GM08714 (cell line): ENCODE data around the gene MTERF4.
A peak's percentile ranks its signal among the peaks of the same experiment; 100 is the strongest.

ENCODE experiments used
- H3K4me3 ChIP-seq: fragments of 200-500 bp; sonication (Bioruptor generic); 2 replicates; pipeline ENCODE4 v1.5.1; 2014; ENCODE audit warnings: mild to moderate bottlenecking, low read length, inconsistent platforms
- ZNF274 ChIP-seq: IDR thresholded peaks from 2 replicates; pipeline ENCODE4 v1.6.1; 2012; ENCODE audit warnings: mild to moderate bottlenecking, low read depth, low read length

Gene MTERF4

DNA sequence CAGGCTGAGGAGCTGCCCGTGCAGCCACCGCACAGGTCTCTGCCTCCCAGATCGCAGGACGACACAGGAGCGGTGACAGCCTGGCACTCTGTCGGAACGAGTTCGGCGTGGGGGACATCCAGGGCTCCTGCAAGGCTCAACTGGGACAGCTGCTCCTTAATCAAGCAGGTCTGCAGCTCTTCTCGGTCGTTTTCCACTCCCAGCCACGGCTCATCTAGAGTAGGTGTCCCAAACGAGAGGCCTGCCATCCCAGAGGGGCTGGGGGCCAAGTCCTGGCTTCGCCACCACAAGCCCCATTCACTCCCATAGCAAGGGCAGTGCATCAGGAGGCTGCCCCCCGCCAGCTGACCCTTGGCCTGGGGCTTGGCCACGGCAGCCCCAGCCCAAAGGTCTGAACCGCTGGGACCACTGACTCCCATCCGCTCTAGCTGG is 24.7 kb upstream of the MTERF4 start:
- H3K4me3 ChIP-seq = no peak overlapping the region
- TF ChIP-seq ZNF274 = no peak

DNA sequence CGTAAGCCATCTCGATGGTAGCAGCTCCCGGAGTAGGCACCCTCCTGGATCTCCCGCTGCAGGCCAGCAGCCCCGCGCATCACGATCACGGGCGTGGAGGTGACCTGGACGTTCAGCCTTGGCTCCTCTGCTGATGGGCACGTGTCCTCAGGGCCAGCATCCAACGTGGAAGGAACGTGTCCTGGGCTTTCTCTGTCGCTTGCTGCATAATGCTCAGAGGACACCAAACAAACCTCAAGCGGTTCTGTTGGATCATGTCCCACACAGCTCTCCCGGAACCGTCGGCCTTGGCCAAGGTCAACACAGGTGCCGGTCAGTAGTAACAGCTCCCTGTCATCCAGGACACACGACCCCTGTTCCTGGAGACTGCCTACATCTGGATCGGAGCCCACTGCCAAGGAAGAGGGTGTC is 24.1 kb upstream of the MTERF4 start:
- H3K4me3 ChIP-seq = no peak overlapping the region
- no peak for TF ChIP-seq ZNF274

DNA sequence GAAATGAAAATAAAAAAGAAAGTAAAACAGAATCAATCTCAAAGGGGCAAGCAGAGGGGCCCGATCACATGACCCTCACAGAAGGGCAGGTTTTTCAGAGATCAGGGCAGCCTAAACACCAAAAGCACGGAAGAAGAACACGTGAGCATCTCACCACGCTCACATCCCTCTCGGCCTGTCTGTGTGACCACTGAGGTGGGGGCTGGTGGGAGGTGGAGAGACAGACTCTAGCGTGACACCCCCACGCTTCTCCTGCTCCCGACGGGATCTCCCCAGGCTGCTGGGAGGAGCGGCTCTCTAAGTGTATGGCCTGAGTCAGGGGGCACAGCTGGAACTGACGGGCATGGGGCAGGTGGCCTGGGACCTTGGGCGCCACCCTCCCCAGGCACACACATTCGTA is 23.5 kb upstream of the MTERF4 start:
- TF ChIP-seq ZNF274 = no peak
- no peak overlapping the region for H3K4me3 ChIP-seq

DNA sequence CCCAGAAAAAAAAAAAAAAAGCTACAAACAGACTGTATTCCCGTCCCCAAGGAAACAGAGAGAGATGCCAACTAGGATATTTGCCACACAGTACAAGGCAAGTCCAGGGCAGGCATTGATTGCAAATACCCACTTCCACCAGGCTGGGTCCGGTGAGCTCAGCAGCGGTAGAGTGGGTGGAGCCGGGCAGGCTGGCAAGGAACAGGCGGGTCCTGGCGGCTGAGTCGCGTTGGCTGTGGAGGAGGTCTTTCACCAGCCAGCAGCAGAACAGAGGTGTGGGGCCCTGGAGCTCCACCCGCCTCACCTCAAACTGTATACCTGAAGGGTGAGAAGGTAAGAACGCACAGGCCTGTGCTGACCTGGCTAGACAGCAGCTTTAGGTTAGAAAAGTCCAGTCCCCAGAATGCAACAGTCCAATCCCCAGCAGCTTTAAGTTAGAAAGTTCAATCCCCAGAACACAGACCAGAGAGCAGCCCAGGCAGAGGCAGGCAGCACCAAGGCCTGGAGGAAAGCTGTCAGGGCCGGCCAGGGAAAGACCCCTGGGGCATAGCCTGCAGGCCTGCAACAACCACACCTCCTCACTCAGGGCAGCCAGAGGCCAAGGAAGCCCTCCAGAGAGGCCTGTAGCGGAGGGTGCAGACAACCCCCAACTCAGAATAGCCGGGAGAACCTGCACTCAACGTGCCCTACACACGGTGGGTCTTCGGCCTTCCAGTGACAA is 21.9 kb upstream of the MTERF4 start:
- H3K4me3 ChIP-seq = no peak overlapping the region
- TF ChIP-seq ZNF274 = no peak

DNA sequence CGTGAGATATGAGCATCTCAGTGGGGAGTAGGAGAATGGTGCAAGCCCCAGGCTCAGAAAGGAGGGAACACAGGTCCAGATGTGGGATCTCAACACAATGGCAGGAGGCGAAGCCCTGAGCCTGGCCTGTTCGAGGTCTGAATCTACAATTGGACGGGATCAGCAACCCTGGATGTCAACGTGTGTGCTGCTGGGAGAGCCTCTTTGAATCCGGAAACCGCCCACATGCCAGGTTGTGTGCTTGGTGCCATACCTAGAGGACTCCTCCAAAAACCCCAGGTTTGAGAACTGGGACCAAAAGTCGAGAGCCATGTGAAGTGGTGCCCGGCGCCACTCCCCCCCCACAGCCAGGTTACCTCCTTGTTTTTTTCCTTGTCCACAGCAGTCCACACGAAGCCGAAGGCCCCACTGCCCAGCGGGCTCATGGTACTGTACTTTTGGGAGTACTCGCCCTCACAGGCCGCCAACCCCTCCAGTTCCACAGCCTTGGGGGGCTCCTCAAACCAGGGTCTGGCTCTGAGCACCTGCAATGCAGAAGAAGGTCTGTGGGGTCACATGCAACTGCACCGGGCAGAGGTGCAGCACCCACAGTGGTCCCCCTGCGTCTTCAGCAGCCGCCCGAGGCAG is 20.4 kb upstream of the MTERF4 start:
- H3K4me3 ChIP-seq = no peak overlapping the region
- no peak for TF ChIP-seq ZNF274

DNA sequence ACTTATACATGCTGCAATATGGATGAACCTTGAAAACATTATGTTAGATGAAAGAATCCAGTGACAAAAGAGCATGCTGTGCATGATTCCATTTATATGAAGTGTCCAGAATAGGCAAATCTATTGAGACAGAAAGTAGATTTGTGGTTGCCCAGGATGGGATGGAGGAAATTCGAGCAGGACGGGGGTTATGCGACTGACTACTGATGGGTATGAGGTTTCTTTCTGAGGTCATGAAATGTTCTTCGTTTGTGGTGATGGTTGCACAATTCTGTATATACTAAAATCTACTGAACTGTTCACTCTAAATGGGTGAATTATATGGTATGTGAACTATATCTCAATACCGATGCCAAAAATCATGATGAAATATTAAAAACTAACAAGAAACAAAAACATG is 18.9 kb upstream of the MTERF4 start:
- no peak overlapping the region for H3K4me3 ChIP-seq
- no peak for TF ChIP-seq ZNF274

DNA sequence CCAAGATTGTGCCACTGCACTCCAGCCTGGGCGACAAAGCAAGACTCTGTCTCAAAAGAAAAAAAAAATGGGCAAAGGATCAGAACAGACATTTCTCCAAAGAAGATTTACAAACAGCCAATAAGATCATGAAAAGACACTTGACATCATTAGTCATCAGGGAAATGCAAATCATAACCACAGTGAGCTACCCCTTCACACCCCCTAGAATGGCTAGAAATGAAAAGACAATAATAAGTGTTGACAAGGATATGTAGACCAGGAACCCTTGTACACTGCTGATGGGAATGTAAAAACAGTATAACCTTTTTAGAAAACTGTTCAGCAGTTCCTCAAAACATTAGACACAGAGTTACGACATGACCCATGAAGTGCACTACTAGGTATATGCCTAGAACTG is 18.4 kb upstream of the MTERF4 start:
- TF ChIP-seq ZNF274 = no peak
- no peak overlapping the region for H3K4me3 ChIP-seq

DNA sequence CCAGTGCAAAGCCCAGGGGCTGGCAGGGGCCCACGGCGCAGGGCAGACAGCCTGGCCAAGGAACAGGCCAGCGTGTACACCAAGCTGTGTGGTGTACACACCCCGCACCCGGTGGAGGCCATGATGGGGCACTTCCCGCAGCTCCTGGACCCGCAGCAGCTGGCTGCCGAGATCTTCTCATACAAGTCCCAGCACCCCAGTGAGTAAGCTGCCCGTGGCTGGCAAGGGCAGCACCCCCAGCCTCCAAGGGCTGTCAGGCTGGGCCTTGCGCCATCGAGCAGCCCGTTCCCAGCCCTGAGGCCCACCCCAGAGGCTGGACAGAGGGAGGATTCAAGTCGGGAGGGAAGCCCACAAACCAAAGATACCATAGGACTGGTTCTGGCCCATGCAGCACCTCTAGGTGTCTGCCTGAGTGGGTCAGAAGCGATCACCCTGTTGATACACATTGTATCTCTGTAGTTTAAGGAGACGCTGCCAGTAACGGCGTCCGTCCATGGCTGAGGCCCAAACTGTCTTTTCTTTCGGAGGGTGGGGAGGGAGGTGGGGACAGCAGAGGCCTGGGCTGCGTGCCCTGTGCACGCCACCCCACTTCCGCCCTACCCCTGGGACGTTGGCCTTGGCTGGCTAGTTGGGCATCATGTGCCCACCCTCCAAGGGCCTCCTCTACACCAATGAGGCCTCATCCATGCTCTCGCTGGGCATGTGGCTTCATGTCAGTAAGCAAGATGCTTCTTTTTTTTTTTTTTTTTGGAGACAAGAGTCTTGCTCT is 16.8 kb upstream of the MTERF4 start:
- no peak overlapping the region for H3K4me3 ChIP-seq
- TF ChIP-seq ZNF274 = no peak

DNA sequence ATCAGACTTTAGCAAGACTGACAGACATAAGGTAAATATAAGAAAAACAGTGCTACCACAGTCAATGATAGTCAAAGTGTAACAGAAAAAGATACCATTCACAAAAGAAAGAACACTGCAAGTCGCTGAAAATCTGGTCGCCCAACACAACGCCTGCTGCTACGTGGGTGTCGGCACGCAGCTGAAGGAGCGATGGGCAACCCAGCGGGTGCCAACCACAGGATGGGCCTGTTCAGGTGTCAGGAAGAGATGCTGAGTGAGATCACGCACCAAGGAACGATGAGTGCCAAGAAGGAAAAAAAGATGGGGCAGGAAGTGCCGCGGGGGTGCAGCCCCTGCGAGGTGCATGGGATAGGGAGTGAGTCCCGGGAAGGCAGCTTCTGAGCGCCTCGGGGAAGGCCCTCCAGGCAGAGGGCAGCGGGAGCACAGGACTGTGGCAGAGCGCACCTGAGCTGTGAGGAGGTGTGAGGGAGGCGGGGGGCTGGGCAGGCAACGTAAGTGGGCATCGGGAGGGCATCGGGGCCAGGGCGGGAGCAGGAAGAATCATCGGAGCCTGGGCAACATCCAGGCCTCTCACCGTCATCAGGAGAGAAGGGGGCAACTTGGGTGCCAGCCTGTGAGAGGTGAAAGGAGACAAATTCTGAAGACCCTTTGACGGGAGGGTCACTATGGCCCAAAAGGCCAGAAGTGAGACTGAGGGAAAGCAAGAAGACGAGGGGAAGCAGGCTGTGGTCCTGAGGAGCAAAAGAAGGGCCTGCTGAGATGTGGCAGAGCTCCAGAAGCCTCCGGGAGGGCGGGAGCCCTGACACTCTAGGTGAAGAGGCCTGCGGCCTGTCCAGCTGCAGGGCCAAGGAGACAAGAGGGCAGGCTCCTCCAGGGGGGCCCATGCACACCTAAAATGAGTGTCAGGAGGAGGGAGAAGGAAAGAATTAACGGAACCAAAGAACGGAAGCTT is 14.8 kb upstream of the MTERF4 start:
- no peak for TF ChIP-seq ZNF274
- H3K4me3 ChIP-seq = no peak overlapping the region

DNA sequence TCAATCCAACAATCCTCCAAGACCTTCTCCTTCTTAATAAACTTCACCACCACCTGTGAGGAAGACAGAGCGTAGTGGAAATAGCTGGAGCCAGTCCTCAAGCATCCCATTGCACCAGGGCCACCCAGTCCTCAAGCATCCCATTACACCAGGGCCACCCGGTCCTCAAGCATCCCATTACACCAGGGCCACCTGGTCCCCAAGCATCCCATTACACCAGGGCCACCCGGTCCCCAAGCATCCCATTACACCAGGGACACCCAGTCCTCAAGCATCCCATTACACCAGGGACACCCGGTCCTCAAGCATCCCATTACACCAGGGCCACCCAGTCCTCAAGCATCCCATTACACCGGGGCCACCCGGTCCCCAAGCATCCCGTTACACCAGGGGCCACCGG is 13.3 kb upstream of the MTERF4 start:
- no peak for TF ChIP-seq ZNF274
- no peak overlapping the region for H3K4me3 ChIP-seq

DNA sequence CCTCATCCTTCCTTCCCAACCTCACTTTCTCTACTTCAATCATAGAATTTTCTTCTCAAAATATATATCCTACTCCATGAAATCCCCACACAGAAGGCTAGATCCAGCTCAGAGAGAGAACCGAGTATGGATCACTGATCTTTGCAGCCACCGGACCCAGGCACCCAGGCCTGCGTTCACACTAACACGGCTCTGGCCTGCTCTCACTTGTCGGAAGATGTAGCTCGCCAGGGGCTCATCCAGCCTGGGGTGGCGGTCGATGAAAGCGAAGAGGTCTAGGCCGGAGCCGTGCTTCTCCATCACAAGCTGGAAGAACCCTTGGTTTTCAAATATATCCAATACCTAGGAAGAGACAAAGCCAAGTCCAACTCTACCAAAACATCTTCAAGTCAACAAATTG is 12.7 kb upstream of the MTERF4 start:
- no peak for TF ChIP-seq ZNF274
- no peak overlapping the region for H3K4me3 ChIP-seq

DNA sequence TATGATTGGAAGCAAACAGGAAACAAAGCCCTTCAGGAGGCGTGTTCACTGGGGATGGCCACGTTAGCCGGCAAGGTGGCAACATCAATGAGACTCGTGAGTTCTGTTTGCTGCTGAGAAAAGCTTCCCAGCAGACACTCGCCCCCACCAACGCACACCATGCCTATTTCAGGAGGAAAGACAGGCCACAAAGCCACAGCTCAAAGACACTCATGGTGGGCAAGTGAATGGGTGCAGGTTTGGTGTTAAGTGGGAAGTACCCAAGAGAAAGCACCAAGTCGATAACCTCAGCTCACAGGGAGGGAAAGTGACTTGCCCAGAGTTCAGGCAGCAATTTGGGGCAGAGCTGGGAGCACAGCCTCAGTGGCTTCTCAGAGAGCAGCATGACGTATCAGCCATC is 10.5 kb upstream of the MTERF4 start:
- TF ChIP-seq ZNF274 = no peak
- H3K4me3 ChIP-seq = no peak overlapping the region

DNA sequence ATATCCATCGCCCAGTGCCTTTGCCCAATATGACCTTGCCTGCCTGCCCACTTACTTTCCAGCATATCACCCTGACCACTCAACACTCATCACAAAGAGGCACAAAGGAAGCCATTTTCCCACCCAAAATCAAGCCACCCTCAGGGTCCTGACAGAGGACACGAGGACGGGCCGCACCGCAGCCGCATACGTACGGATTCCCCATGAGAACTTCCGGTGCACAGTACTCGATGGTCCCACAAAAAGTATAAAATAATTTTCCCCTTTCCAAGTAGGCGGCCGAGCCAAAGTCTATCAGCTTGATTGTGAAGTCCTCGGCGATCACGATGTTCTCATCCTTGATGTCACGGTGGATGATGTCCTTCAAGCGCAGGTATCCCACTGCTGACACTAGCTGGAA is 10.0 kb upstream of the MTERF4 start:
- H3K4me3 ChIP-seq = peak overlapping the region; percentile 10; the same call in 1 of the 2 replicates
- TF ChIP-seq ZNF274 = no peak

DNA sequence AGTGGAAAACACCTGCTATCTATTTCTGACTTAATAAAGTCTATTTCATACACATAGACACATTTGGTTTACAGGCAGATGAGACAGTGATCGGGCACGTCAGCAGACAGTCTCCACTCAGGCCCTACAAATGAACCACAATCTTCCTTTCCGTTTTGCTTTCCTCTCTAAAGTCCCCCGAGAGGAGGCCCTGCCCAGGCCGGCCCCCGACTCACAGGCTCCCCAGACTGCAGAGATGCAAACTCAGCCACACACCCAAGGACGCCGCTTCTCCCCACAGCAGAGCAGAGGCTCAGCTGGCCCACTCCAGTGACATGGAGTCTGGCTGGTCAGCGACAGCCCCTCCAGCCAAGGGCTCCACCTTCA is 9.3 kb upstream of the MTERF4 start:
- H3K4me3 ChIP-seq = peak overlapping the region; percentile 21; the same call in 1 of the 2 replicates
- no peak for TF ChIP-seq ZNF274
